ENCODE measurements around the gene SORCS3. TPM values are rescaled to one million over a fixed set of nuclear protein-coding genes. Genes with fewer than 3 reads are reported as not detected.

SORCS3 gene
- total RNA-seq, 1 donor from 2014 or later = 0.25 TPM

DNA sequence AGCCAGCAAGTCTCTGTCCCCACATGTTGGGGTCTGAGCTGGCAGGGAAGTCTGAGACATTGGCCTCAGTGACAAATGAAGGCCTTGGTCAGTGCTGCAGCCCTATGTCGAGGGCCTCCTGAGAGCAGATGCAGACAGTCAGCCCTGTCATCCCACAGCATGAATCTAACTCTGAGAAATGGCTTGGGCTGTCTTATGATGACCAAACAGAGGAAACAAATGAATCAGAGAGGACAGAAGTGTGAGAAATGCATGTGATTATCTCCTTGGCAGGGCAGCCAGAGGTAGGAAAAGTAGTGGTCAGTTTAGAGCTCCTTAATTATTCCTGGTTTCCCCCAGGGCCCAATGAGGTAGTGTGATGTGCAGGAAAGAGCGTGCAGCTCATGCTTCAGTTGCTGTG, 287.6 kb downstream of the SORCS3 start:
- Histone ChIP-seq H3K27ac (no peak overlapping the region), H3K9me3 (no peaks in the 10 kb centered on the region), H3K4me3 (no peak overlapping the region), H3K27me3 (no peaks in the 10 kb centered on the region), H3K36me3 (no peaks in the 10 kb centered on the region), H3K4me1 (no peaks in the 10 kb centered on the region)
- no peak for TF ChIP-seq POLR2AphosphoS5 (IDR thresholded peaks at IDR 0.05; ENCODE audit: insufficient read depth in 1 of 2, low read depth in 1 of 2)
- no peak for TF ChIP-seq POLR2A (IDR thresholded peaks at IDR 0.05)
- TF ChIP-seq, protein P1, sequence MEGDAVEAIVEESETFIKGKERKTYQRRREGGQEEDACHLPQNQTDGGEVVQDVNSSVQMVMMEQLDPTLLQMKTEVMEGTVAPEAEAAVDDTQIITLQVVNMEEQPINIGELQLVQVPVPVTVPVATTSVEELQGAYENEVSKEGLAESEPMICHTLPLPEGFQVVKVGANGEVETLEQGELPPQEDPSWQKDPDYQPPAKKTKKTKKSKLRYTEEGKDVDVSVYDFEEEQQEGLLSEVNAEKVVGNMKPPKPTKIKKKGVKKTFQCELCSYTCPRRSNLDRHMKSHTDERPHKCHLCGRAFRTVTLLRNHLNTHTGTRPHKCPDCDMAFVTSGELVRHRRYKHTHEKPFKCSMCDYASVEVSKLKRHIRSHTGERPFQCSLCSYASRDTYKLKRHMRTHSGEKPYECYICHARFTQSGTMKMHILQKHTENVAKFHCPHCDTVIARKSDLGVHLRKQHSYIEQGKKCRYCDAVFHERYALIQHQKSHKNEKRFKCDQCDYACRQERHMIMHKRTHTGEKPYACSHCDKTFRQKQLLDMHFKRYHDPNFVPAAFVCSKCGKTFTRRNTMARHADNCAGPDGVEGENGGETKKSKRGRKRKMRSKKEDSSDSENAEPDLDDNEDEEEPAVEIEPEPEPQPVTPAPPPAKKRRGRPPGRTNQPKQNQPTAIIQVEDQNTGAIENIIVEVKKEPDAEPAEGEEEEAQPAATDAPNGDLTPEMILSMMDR (IDR thresholded peaks at IDR 0.05) = no peak
- DNase-seq (ENCODE audit: extremely low spot score in 2 of 2) = no peak
- intact Hi-C loops (cut with DNase I) = no loop called here

DNA sequence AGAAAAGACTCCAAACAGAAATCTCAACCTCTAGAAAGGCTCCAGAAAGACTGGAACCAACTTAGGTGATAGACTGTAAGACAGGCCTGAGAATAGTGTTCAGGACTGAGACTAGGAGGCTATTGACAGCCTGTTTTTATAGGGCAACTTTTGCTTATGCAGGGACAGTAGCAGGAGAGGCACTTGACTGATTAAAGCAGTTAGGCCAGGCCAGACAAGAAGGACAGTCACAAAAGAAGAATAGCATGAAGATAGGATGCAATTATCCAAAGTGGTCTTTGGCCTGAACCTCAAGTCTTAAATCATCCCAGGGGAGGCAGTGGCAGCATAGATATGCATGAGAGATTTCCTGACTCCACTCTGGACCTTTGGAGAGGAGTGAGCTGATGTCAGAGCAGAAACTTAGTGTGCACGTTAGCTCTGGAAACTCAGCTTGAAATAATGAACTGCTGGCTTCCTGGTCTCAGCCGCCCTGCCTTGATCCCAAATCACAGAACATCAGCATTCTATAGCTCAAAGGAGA, 290.6 kb downstream of the SORCS3 start:
- intact Hi-C loops (cut with DNase I) = no loop called here
- Histone ChIP-seq H3K27ac (no peak overlapping the region), H3K36me3 (no peaks in the 10 kb centered on the region), H3K9me3 (no peaks in the 10 kb centered on the region), H3K4me1 (no peaks in the 10 kb centered on the region), H3K27me3 (no peaks in the 10 kb centered on the region), H3K4me3 (no peak overlapping the region)
- DNase-seq (ENCODE audit: extremely low spot score in 2 of 2) = no peak
- no peak for TF ChIP-seq POLR2AphosphoS5 (IDR thresholded peaks at IDR 0.05; ENCODE audit: insufficient read depth in 1 of 2, low read depth in 1 of 2)
- TF ChIP-seq, protein P1 (IDR thresholded peaks at IDR 0.05) = no peak
- TF ChIP-seq POLR2A (IDR thresholded peaks at IDR 0.05) = no peak

DNA sequence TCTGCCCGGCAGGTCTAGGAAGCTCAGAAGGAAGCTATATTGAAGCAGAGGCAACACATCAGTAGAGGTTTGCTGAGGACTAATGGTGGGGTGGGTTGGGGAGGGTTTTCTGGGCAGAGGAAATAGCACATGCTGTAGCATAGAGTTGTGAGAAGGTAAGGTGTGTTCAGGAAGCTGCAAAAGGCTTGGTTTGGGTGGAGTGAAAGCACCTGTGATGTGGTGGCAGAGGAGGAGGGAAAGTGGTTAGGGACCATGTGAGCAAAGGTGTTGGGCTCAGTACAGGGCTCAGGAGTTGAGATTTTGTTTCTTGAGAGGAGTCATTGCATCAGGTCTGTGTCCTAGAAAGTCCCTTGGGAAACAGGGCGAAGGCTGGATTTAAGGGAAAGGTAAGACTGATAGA, 294.6 kb downstream of the SORCS3 start:
- Histone ChIP-seq H3K27me3 (no peaks in the 10 kb centered on the region), H3K4me3 (no peak overlapping the region), H3K4me1 (no peaks in the 10 kb centered on the region), H3K9me3 (no peaks in the 10 kb centered on the region), H3K36me3 (no peaks in the 10 kb centered on the region), H3K27ac (no peak overlapping the region)
- no peak for DNase-seq (ENCODE audit: extremely low spot score in 2 of 2)
- intact Hi-C loops (cut with DNase I) = no loop called here
- no peak for TF ChIP-seq POLR2AphosphoS5 (IDR thresholded peaks at IDR 0.05; ENCODE audit: insufficient read depth in 1 of 2, low read depth in 1 of 2)
- TF ChIP-seq POLR2A (IDR thresholded peaks at IDR 0.05) = no peak
- TF ChIP-seq, protein P1 (IDR thresholded peaks at IDR 0.05) = no peak

DNA sequence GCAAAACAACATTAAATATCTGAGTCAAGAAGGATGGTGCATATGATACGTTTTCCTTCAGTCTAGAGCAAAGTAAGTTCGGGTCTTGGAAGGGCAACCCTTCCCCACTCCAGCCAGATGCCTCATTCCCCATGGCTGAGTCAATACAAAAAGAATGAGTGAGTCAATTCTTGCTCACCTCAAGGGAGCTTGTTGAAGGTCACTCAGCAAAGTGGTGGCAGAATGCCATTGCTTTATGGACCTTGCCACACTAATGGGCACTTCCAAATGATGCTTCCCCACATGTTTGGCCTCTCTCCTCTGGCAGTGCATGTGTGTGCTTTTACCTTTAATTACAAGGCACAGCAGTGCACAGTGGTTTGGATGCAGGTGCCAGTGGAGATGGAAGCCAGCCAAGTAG, 296.5 kb downstream of the SORCS3 start:
- Histone ChIP-seq H3K4me3 (no peak overlapping the region), H3K9me3 (no peaks in the 10 kb centered on the region), H3K27me3 (no peaks in the 10 kb centered on the region), H3K36me3 (no peaks in the 10 kb centered on the region), H3K4me1 (no peaks in the 10 kb centered on the region), H3K27ac (no peak overlapping the region)
- DNase-seq (ENCODE audit: extremely low spot score in 2 of 2) = no peak
- intact Hi-C loops (cut with DNase I) = no loop called here
- TF ChIP-seq, protein P1 (IDR thresholded peaks at IDR 0.05) = no peak
- TF ChIP-seq POLR2AphosphoS5 (IDR thresholded peaks at IDR 0.05; ENCODE audit: insufficient read depth in 1 of 2, low read depth in 1 of 2) (no peak), POLR2A (IDR thresholded peaks at IDR 0.05) (no peak)

DNA sequence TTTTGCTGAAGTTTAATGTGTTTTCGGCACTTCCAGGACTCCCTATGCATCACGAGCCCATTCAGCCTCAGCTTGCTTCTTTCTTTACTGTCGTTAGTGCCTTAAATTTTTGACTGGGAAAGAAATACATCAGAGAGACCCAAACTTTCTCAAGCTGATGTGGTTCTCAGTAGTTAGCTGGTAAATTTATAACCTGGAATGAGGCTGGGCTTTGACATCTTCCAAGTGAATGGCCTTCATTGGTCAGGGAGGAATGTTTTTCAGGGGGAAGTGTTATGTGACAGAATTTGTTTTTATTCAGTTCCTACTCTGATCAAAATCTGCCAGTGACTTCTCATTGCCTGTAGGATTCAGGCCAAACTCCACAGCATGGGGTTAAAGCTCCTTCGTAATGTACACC, 296.9 kb downstream of the SORCS3 start:
- Histone ChIP-seq H3K4me3 (no peak overlapping the region), H3K27ac (no peak overlapping the region), H3K27me3 (no peaks in the 10 kb centered on the region), H3K4me1 (no peaks in the 10 kb centered on the region), H3K36me3 (no peaks in the 10 kb centered on the region), H3K9me3 (no peaks in the 10 kb centered on the region)
- TF ChIP-seq POLR2AphosphoS5 (IDR thresholded peaks at IDR 0.05; ENCODE audit: insufficient read depth in 1 of 2, low read depth in 1 of 2) = no peak
- TF ChIP-seq POLR2A (IDR thresholded peaks at IDR 0.05) = no peak
- TF ChIP-seq, protein P1 (IDR thresholded peaks at IDR 0.05) = no peak
- intact Hi-C loops (cut with DNase I) = no loop called here
- no peak for DNase-seq (ENCODE audit: extremely low spot score in 2 of 2)
